HG02763 (cell line): ENCODE results near the gene CPM.
A peak's percentile ranks its signal among the peaks of the same experiment; 100 is the strongest.
"Not testable (repeated sequence)": the region's sequence is repeated elsewhere in the genome, so short reads cannot be mapped to it uniquely, and the experiment has no call there.

ENCODE experiments used
- ATAC-seq: cut with Tn5 transposase; IDR thresholded peaks from one replicate; pipeline ENCODE4 v1.9.1; 2021; ENCODE audit warnings: mild to moderate bottlenecking, moderate library complexity; ENCODE audit not compliant: unreplicated experiment

Gene CPM

DNA sequence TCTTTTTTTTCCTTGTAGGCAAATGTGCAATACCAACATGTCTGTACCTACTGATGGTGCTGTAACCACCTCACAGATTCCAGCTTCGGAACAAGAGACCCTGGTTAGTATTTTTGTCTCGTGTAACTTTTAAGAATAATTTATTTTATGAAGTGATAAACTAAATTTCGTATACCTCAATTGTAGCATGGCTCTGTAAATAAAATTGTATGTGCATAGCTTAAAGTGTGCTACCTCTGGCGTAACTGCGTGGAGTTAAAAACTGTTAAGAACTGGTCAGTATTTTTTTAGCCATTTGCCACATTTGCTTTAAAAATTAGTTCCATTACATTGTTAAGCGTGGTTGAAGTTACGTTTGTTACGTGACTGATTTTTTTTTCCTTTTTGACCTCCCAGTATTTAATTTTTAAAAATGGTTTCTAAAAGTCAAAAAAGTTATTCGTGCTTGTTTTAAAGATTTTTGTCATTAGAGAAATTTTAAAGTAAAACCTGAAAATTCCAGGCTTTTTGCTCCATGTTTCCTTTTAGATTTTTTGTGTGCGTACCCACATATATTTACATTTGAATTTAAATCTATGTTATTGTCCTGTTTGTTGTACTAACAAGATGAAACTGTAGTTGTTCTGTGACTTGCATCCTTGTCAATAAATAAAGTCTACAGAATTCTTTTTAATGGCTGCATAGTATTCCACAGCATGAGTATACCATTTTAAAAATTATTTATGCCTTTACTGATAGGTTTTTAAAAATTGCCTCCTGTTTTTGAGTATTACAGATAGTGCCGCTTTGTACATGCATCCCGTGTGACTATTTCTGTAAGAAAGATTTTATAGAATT is 123.6 kb downstream of the CPM start:
- ATAC-seq: no peak

DNA sequence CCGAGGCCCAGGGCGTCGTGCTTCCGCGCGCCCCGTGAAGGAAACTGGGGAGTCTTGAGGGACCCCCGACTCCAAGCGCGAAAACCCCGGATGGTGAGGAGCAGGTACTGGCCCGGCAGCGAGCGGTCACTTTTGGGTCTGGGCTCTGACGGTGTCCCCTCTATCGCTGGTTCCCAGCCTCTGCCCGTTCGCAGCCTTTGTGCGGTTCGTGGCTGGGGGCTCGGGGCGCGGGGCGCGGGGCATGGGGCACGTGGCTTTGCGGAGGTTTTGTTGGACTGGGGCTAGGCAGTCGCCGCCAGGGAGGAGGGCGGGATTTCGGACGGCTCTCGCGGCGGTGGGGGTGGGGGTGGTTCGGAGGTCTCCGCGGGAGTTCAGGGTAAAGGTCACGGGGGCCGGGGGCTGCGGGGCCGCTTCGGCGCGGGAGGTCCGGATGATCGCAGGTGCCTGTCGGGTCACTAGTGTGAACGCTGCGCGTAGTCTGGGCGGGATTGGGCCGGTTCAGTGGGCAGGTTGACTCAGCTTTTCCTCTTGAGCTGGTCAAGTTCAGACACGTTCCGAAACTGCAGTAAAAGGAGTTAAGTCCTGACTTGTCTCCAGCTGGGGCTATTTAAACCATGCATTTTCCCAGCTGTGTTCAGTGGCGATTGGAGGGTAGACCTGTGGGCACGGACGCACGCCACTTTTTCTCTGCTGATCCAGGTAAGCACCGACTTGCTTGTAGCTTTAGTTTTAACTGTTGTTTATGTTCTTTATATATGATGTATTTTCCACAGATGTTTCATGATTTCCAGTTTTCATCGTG is 124.4 kb downstream of the CPM start:
- peak; percentile 54 for ATAC-seq

DNA sequence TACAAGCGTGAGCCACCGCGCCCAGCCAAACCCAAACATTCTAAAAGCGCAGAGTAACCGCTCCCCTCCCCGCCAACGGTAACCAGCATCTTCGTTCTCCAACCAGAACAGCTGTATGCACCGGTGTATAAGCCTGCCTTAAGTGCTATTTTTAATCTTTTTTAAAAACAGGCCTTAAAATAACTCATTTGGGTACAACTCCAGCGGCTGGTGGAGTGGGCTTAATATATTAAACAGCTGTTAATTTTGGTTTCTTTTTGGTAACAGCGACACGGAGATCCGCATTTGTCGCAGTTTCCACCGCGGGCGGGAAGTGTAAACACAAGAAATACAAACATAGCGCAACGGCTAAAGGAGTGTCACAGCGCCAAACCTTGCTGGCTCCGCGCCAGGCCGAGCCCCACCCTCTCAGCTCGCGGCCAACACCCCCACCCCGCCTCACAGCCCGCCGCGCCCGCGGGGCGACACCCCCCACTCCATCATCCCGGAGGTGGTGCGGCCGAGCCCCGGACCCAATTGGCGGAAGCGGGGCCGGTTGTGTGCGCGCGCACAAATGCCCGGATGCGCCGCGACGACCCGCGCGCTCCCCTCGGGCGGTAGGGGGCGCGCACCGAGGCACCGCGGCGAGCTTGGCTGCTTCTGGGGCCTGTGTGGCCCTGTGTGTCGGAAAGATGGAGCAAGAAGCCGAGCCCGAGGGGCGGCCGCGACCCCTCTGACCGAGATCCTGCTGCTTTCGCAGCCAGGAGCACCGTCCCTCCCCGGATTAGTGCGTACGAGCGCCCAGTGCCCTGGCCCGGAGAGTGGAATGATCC is 125.2 kb downstream of the CPM start, which contains the start of gene MDM2:
MDM2 (plus strand) TSS at position 602 of the 812 bp plus-strand sequence. CDS start 301 bp downstream, outside the sequence.
- peak; percentile 68 for ATAC-seq

DNA sequence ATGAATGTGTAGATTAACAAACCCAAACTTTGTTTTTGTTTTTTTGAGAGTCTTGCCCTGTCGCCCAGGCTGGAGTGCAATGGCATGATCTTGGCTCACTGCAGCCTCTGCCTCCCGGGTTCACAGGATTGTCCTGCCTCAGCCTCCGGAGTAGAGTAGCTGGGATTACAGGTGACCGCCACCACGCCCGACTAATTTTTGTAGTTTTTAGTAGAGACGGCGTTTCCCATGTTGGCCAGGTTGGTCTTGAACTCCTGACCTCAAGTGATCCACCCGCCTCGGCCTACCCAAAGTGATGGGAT is 125.7 kb downstream of the CPM start:
- not testable (repeated sequence) for ATAC-seq

DNA sequence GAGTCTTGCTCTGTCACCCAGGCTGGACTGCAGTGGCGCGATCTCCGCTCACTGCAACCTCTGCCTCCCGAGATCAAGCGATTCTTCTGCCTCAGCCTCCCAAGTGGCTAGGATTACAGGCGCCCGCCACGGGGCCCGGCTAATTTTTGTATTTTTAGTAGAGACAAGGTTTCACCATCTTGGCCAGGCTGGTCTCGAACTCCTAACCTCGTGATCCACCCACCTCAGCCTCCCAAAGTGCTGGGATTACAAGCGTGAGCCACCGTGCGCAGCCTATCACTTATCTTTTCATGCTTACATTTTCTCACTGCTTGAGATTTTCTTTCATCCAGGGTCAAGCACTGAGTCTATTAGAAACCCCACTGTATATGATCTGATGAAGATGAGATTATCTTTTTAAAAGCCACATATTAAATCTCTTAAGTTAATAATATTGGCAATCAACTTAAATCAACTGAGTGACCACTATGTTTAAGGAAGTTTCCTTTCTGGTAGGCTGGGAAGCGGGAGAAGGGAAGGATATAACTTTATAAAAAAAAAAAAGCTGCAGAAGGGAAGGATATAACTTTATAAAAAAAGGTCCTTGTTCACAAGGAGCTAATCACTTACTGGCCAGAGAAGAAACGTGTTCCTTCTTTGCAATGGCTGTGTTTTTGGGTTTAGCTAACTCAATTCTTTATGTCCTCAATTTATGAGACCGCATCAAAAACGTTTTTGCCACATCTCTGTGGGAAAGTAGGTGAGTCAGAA is 126.3 kb downstream of the CPM start:
- ATAC-seq: no peak

DNA sequence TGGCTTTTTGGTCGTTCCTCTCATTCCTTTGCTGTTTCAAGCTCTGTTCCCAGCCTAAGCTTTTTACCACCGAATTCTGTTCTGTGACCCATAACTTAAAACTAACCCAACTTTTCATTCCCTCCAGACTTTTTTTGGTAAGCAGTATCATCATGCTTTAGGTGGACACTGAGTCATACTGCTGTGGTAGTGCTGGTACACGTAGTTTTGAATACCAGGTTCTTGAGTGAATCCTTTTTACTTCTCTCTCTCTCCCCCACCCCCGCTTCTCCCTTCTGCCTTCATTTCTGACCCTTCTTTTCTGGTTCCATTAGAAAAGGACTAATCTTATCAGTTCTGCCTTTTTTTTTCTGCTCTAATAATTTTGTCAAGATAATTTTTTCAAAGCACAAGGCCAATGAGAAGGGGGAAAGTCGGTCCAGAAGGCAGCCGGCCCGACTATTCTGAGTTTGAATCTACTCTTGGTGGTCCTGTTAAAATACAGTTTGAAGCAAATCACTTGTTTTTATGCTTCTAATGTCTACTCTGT is 127.3 kb downstream of the CPM start:
- ATAC-seq: no peak

DNA sequence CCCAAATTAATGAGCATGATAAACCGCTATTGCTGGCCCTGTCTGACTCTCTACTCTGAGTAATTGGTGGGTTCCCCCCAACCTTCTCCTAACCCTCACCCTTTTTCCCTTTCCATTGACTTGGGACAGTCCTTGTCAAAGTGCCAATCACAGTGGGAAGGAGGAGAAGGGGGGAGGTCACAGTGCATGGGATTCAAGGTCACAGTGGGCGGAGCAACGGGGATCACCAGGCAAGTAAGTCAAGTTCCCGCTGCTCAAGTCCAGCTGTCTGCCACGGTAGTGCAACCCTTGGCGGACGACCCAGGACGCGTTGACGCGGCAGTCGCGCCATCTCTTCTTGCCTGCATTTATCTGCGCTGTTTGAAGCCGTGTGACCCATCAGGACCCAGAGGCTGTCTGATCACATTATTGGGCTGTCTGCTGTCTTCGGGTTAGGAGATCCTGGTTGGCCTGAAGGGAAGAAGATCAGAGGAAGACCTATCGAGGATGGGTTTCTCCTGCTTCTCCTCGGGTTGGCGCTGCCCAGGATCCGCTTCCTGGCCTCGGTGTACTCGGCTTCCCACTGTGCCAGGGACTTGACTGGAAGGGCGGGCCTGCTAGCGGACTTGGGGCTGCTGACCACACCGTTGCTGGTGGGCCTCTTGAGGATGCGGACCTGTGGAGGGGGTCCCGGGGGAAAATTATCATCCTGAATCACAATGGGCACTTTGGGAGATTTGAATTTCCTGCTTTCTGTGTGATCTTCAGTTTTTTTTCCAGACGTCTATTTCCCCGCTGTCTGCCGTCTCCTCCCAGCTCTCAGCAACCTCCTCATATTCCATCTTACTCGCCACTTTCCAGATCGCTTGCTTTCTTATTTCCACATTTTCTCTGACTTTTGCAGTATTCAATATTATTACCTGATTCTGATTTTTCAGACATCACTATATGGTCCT is 128.0 kb downstream of the CPM start:
- no peak for ATAC-seq

DNA sequence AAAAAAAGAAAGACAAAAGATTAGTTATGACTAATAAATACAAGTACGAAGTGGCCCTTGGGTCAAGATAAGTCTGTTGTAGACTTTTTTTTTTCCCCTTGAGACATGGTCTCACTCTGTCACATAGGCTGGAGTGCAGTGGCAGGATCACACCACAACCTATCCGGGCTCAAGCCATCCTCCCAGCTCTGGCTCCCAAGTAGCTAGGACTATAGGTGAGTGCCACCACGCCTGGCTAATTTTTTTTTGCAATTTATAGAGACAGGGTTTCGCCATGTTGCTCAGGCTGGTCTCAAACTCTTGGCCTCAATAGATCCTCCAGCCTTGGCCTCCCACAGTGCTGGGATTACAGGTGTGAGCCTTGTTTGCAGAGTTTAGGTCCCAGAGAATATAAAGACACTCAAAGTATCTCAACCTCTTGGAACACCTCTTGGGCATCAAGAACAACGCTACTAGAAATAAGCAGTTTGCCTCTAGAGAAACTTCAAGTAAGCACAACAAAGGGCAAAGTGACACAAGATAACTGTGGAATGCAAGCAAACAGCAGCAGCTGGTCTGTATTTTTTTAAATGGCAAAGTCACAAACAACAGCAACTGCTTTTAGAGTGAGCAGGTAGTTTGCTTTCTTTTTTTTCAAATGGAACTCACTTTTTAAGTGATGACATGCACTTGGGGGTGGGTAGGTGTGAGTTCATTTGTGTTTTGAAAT is 128.9 kb downstream of the CPM start:
- ATAC-seq: no peak

DNA sequence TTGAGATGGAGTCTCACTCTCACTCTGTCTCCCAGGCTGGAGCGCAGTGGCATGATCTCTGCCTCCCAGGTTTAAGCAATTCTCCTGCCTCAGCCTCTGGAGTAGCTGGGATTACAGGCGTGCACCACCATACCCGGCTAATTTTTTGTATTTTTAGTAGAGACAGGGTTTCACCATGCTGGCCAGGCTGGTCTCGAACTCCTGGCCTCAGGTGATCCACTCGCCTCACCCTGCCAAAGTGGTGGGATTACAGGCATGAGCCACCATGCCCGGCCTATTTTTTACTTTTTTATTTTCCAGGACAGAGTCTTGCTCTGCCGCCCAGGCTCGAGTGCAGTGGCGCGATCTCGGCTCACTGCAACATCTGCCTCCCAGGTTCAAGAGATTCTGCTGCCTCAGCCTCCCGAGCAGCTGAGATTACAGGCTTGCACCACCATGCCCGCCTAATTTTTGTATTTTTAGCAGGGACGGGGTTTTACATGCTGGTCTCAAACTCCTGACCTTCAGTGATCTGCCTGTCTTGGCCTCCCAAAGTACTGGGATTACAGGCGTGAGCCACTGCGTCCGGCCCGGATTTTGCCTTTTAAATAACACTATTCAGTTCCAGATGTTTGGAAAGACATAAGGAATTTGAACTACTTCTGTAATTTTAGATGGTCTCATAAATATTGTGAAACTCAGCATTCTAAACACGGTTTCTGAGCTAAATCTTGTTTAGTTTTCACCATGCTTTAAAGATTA is 129.9 kb downstream of the CPM start:
- ATAC-seq: not testable (repeated sequence)

DNA sequence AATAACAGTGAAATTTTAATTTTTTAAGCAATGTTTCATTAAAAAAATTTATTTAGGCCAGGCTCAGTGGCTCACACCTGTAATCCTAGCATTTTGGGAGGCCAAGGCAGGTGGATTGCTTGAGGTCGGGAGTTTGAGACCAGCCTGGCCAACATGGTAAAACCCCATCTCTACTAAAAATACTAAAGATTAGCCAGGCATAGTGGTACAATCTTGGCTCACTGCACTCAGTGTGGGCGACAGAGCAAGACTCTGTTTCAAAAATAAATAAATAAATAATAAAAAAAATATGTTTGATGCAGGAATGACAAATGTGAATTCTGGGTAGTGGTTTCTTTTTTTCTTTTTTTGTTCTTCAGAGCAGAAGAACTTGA is 130.6 kb downstream of the CPM start:
- ATAC-seq: not testable (repeated sequence)
